Adrenal gland (tissue), 12 donors: ENCODE measurements around the gene NCEH1. TPM values are rescaled to one million over a fixed set of nuclear protein-coding genes. Genes with fewer than 3 reads are reported as not detected.
A peak's percentile ranks its signal among the peaks of the same experiment; 100 is the strongest.
"Not testable (repeated sequence)": the region's sequence is repeated elsewhere in the genome, so short reads cannot be mapped to it uniquely, and the experiment has no call there.

ENCODE experiments used
- DNase-seq, 7 donors: peaks; one replicate each; pipeline ENCODE4 v3.0.0-alpha.2; 2019 to 2020
- H3K27ac ChIP-seq, 5 donors: fragments of 200-600 bp; sonication (generic) in 4 of 5; 1 replicate in 3 of 5; 2 replicates in 2 of 5; pipeline versions ENCODE4 v1.5.1 to v1.8.0; 2016 to 2020; ENCODE audit warnings: mild to moderate bottlenecking in 1 of 5
- H3K27me3 ChIP-seq: fragments of 200-600 bp; 2 replicates; pipeline ENCODE4 v1.8.0; 2021
- H3K36me3 ChIP-seq, 2 donors: fragments of 200-600 bp; replicated peaks in 1 of 2; 1 replicate in 1 of 2; 2 replicates in 1 of 2; pipeline versions ENCODE4 v1.5.1 to v1.8.0; 2018 to 2022
- H3K4me1 ChIP-seq, 2 donors: fragments of 200-600 bp; replicated peaks in 1 of 2; 1 replicate in 1 of 2; 2 replicates in 1 of 2; pipeline versions ENCODE4 v1.5.1 to v1.8.0; 2018 to 2021
- H3K4me3 ChIP-seq, 4 donors: fragments of 200-600 bp; sonication (generic) in 3 of 4; one replicate each; pipeline ENCODE4 v1.5.1; 2016 to 2018
- H3K9me3 ChIP-seq, 3 donors: fragments of 200-600 bp; sonication (generic) in 1 of 3; replicated peaks in 1 of 3; 1 replicate in 2 of 3; 2 replicates in 1 of 3; pipeline versions ENCODE4 v1.5.1 to v1.8.0; 2016 to 2021
- POLR2A ChIP-seq, 2 donors: fragments of 450-650 bp; IDR thresholded peaks; one replicate each; pipeline ENCODE4 v1.6.1; 2017; ENCODE audit warnings: antibody characterized with exemption in 2 of 2, mild to moderate bottlenecking in 2 of 2, moderate library complexity in 1 of 2
- WGBS, 4 donors: extraction: QIAGEN DNeasy Blood & Tissue Kit in 2 of 4; methylation state at CpG; one replicate each; pipeline versions ENCODE4 v1.1.5 to v1.1.7; 2013 to 2017; 5-methylcytosine and 5-hydroxymethylcytosine counted together
- intact Hi-C, 2 donors: fragments of 100-400 bp; cut with DNase I; formaldehyde crosslinking; loops; one replicate each; pipeline versions ENCODE4 v1.14.1 to v1.15.0; 2022 to 2023
- polyA plus RNA-seq, 3 donors: library from polyadenylated mRNA; stranded (reverse); fragments of 200-250 nt in 2 of 3; fragments of 350-450 nt in 1 of 3; fragmentation: Illumina TruSeq in 1 of 3; extraction: RNeasy Lipid Tissue Mini Kit (QIAGEN cat#74804) in 1 of 3; gene quantifications; one replicate each; pipeline ENCODE4 v1.2.3, GENCODE V29; 2013 to 2014
- total RNA-seq, 9 donors: library from RNA; depleted of rRNA in 4 of 9; stranded (reverse); fragments of >200 nt in 4 of 9; fragments of 120-200 nt in 1 of 9; fragmentation: NEBNext Ultra II Directional in 1 of 9; extraction: Animal tissue kit (Norgen Biotek cat#: 25700) in 1 of 9; gene quantifications; one replicate each; pipeline versions ENCODE4 v1.1.0 to v1.2.4, GENCODE V29; 2013 to 2023
- TF ChIP-seq, protein P1 (sequence below), 6 experiments: fragments of 450-650 bp in 4 of 6; fragments of 200-600 bp in 2 of 6; sonication (generic) in 1 of 6; IDR thresholded peaks; 1 replicate in 5 of 6; 2 replicates in 1 of 6; pipeline versions ENCODE4 v1.5.1 to v1.8.0; 2016 to 2021; ENCODE audit warnings: antibody characterized with exemption in 6 of 6, mild to moderate bottlenecking in 2 of 6, moderate library complexity in 1 of 6
- donor health status: healthy with polysubstance abuse.
- donor health status: Bipolar disorder and iron deficiency.
- donor health status: DM: yes; HTN: yes; CAD: no.
- donor health status: DM: no; HTN: no; CAD: no.
- donor health status: DM: no; HTN: no; CAD: no.
- donor health status: DM: yes; HTN: yes; CAD: no.

The NCEH1 gene
- total and polyA plus RNA-seq, 12 donors: 5.8 to 55.3 (median 39.4) TPM

DNA sequence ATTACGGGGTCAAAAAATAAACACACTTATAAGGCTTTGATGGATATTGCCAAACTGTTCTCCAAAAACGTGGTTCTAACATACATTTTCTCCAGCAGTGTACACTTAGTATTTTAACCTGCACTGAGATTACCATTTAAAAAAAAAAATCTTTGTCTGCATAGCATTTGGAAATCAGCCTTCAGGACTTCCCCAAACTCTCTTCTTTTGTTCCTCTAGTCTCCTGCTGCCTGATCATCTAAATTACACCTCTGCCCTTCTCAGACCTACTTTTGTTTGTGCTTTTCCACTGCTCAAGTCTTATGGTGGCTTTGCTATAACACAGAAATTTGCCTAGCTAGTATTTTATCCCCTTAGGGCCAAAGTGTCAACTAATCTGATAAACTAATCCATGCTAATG lies 3.8 kb downstream of the NCEH1 start:
- no peak for DNase-seq
- Histone ChIP-seq H3K9me3 (no peaks in the 10 kb centered on the region), H3K4me1 (peaks cover 24 to 60% of the 10 kb centered on the region in 2 donors), H3K4me3 (no peak overlapping the region), H3K27ac (no peak overlapping the region), H3K36me3 (no peaks in the 10 kb centered on the region), H3K27me3 (no peaks in the 10 kb centered on the region)
- WGBS, 4 donors: 75 to 83% (median 81%) methylated on average over 2 of the region's 2 CpGs
- TF ChIP-seq, protein P1, sequence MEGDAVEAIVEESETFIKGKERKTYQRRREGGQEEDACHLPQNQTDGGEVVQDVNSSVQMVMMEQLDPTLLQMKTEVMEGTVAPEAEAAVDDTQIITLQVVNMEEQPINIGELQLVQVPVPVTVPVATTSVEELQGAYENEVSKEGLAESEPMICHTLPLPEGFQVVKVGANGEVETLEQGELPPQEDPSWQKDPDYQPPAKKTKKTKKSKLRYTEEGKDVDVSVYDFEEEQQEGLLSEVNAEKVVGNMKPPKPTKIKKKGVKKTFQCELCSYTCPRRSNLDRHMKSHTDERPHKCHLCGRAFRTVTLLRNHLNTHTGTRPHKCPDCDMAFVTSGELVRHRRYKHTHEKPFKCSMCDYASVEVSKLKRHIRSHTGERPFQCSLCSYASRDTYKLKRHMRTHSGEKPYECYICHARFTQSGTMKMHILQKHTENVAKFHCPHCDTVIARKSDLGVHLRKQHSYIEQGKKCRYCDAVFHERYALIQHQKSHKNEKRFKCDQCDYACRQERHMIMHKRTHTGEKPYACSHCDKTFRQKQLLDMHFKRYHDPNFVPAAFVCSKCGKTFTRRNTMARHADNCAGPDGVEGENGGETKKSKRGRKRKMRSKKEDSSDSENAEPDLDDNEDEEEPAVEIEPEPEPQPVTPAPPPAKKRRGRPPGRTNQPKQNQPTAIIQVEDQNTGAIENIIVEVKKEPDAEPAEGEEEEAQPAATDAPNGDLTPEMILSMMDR (IDR thresholded peaks at IDR 0.05): no peak
- no peak for TF ChIP-seq POLR2A (IDR thresholded peaks at IDR 0.05)
- intact Hi-C loops: no loop called here

DNA sequence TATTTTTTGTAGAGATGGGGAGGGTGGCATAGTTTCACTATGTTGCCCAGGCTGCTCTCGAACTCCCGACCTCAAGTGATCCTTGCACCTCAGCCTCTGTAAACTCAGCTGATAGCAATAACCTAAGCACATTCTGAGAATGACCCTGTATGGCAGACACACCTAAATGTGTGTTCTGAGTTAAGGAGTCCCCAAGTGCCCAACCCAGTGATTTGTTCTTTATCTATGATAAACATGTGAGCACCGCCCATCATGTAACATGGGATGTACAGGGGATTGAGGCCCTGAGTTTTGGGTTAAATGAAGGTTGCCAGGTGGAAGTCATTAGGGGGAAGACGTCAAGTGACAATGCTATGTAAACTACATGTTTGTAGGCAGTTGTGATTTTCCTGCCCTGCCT lies 5.7 kb downstream of the NCEH1 start:
- Histone ChIP-seq H3K4me1 (peaks cover 26 to 61% of the 10 kb centered on the region in 2 donors), H3K4me3 (no peak overlapping the region), H3K27ac (no peak overlapping the region), H3K9me3 (no peaks in the 10 kb centered on the region), H3K27me3 (no peaks in the 10 kb centered on the region), H3K36me3 (no peaks in the 10 kb centered on the region)
- intact Hi-C loops: no loop called here
- TF ChIP-seq POLR2A (IDR thresholded peaks at IDR 0.05): no peak
- TF ChIP-seq, protein P1 (IDR thresholded peaks at IDR 0.05): no peak
- WGBS, 4 donors: 94 to 98% (median 96%) methylated on average over 4 of the region's 4 CpGs
- DNase-seq: no peak

DNA sequence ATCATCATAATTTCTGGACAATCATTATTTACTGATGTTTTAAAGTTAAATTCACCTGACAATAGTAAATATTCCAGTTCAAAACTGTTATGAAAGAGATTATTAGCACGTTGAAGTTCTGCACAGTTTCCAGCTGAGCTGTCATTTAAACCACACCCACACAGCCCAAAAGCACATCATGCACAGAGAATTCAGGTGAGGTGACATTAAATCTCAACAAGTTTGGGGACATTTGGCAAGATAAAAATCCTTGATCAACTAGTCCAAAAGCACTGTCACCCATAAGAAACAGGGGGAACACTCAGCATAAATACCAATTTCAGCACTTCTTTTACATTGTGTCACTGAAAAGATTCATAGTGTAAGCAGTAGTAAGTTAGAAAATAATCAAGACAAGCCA lies 6.9 kb downstream of the NCEH1 start:
- H3K36me3 ChIP-seq: no peaks in the 10 kb centered on the region
- no peak overlapping the region for H3K4me3 ChIP-seq
- no peak for TF ChIP-seq POLR2A (IDR thresholded peaks at IDR 0.05)
- TF ChIP-seq, protein P1 (IDR thresholded peaks at IDR 0.05): no peak
- DNase-seq: no peak
- H3K27me3 ChIP-seq: no peaks in the 10 kb centered on the region
- H3K9me3 ChIP-seq: no peaks in the 10 kb centered on the region
- H3K4me1 ChIP-seq: peaks cover 18 to 63% of the 10 kb centered on the region in 2 donors
- intact Hi-C loops: no loop called here
- 6 to 25% (median 20%) methylated on average over 1 of the region's 1 CpG for WGBS, 4 donors
- H3K27ac ChIP-seq: no peak overlapping the region

DNA sequence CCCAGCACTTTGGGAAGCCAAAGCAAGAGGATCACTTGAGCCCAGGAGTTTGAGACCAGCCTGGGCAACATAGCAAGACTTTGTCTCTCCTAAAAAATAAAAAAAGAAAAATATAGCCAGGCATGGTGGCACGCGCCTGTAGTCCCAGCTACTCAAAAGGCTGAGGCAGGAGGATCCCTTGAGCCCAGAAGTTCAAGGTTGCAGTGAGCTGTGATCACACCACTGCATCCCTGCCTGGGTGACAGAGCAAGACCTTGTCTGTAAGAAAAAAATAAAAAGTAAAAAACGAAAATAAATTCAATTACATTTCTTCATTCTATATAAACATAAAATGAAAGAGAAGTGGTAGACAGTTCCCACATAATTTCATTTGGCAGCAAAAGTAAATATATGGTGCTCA lies 8.1 kb downstream of the NCEH1 start:
- H3K4me1 ChIP-seq: peaks cover 24 to 63% of the 10 kb centered on the region in 2 donors
- H3K27ac ChIP-seq: peak overlapping the region in 1 of 5 donors; percentile 7
- intact Hi-C loops, H3K27me3 ChIP-seq, H3K36me3 ChIP-seq, H3K4me3 ChIP-seq, H3K9me3 ChIP-seq: not testable (repeated sequence)
- 32 to 41% (median 37%) methylated on average over 3 of the region's 3 CpGs for WGBS, 4 donors
- DNase-seq: peak in 4 of 7 donors; percentile 25 to 62 (median 52)

DNA sequence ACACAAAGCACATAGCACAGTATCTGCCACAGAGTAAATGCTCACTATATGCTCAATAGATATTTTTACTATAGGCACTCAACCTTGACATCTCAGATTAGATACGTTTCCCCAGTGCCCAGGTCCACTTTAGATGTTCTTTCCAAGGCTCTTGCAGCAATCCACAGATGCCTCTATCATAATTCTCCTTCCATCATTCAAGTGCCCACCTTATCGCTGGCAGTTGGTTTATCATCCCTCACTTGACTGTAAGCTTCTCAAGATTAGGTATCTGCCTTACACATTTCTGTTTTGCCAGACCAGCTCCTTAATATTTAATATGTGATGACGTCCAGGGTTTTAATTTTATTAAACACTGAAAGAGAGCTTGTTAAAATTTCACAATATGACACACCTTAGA lies 8.6 kb downstream of the NCEH1 start:
- DNase-seq: no peak
- TF ChIP-seq, protein P1 (IDR thresholded peaks at IDR 0.05): no peak
- no peak for TF ChIP-seq POLR2A (IDR thresholded peaks at IDR 0.05)
- Histone ChIP-seq H3K27ac (peak overlapping the region in 2 of 5 donors; percentile 7 to 37), H3K27me3 (no peaks in the 10 kb centered on the region), H3K4me1 (peaks cover 29 to 63% of the 10 kb centered on the region in 2 donors), H3K9me3 (no peaks in the 10 kb centered on the region), H3K36me3 (no peaks in the 10 kb centered on the region), H3K4me3 (no peak overlapping the region)
- intact Hi-C loops: no loop called here
- 68 to 73% (median 70%) methylated on average over 3 of the region's 3 CpGs for WGBS, 4 donors
